HG02981 (cell line): Measurements from ENCODE around the gene PPP1R14B.

Experiments used
- ATAC-seq: cut with Tn5 transposase; IDR thresholded peaks from one replicate; pipeline ENCODE4 v1.9.1; 2021; ENCODE audit warnings: mild to moderate bottlenecking, moderate library complexity; ENCODE audit not compliant: unreplicated experiment

Gene PPP1R14B

GRCh38 chr11:64246621-64246870 lies 197 bp downstream of the PPP1R14B start:
- peak; percentile 14 for ATAC-seq

- no peak for ATAC-seq
Observed at GRCh38 chr11:64245797-64246620, 734 bp downstream of the PPP1R14B start.

- ATAC-seq: no peak
Observed at GRCh38 chr11:64245401-64245796, 1.3 kb downstream of the PPP1R14B start.

GRCh38 chr11:64244966-64245365 lies 1.8 kb downstream of the PPP1R14B start:
- ATAC-seq: no peak

GRCh38 chr11:64244107-64244506 lies 2.6 kb downstream of the PPP1R14B start:
- no peak for ATAC-seq

GRCh38 chr11:64243236-64243854 lies 3.4 kb downstream of the PPP1R14B start:
- no peak for ATAC-seq

- ATAC-seq: peak; percentile 56
Observed at GRCh38 chr11:64241491-64242374, 5.0 kb downstream of the PPP1R14B start.

- ATAC-seq: no peak
Observed at GRCh38 chr11:64241241-64241490, 5.6 kb downstream of the PPP1R14B start.

GRCh38 chr11:64240435-64241240 lies 6.1 kb downstream of the PPP1R14B start, which contains the start of gene FKBP2:
TSS of gene FKBP2 (plus strand) at chr11:64241095. CDS start at chr11:64242388, 1,293 bp downstream.
- peak; percentile 47 for ATAC-seq

GRCh38 chr11:64239662-64240434 lies 6.9 kb downstream of the PPP1R14B start:
- no peak for ATAC-seq

GRCh38 chr11:64238999-64239398 lies 7.7 kb downstream of the PPP1R14B start:
- no peak for ATAC-seq

- no peak for ATAC-seq
Observed at GRCh38 chr11:64238076-64238475, 8.7 kb downstream of the PPP1R14B start.

GRCh38 chr11:64237484-64237951 lies 9.2 kb downstream of the PPP1R14B start:
- ATAC-seq: no peak

- ATAC-seq: no peak
Observed at GRCh38 chr11:64235437-64236161, 11.1 kb downstream of the PPP1R14B start.

GRCh38 chr11:64234647-64235379 lies 11.9 kb downstream of the PPP1R14B start:
- no peak for ATAC-seq

- no peak for ATAC-seq
Observed at GRCh38 chr11:64233913-64234586, 12.7 kb downstream of the PPP1R14B start, which contains the start of gene VEGFB. TSS of gene VEGFB (plus strand) at chr11:64234584. CDS start at chr11:64234834, 250 bp downstream.

GRCh38 chr11:64232967-64233315 lies 13.8 kb downstream of the PPP1R14B start:
- ATAC-seq: no peak
